ENCODE measurements around the gene WTIP. TPM values are rescaled to one million over a fixed set of nuclear protein-coding genes. Genes with fewer than 3 reads are reported as not detected.

WTIP gene
- total RNA-seq, 2 donors from 2014 or later: 22.9 to 40.8 TPM

GRCh38 chr19:34484328-34484727, 2.8 kb downstream of the WTIP start:
- intact Hi-C loops (cut with DNase I): loop anchor here (5.0 kb wide), 1 partner anchor 57 kb away; the partner anchor contains the start of gene UBA2
- H3K9me3 ChIP-seq: no peaks in the 10 kb centered on the region
- H3K4me1 ChIP-seq (replicated peaks): no peaks in the 10 kb centered on the region
- H3K36me3 ChIP-seq: no peaks in the 10 kb centered on the region
- no peaks in the 10 kb centered on the region for H3K27me3 ChIP-seq (replicated peaks; ENCODE audit: insufficient read depth)
- no peak for DNase-seq (ENCODE audit: low spot score)
- TF ChIP-seq POLR2A (IDR thresholded peaks at IDR 0.05) (no peak), CTCF (IDR thresholded peaks at IDR 0.05) (no peak), POLR2AphosphoS5 (IDR thresholded peaks at IDR 0.05) (no peak)
- no peak overlapping the region for H3K4me3 ChIP-seq
- no peak overlapping the region for H3K27ac ChIP-seq
- WGBS: 74% methylated on average over 9 of the region's 9 CpGs

- Histone ChIP-seq H3K27ac (no peak overlapping the region), H3K27me3 (replicated peaks; ENCODE audit: insufficient read depth) (no peaks in the 10 kb centered on the region), H3K9me3 (no peaks in the 10 kb centered on the region), H3K36me3 (no peaks in the 10 kb centered on the region), H3K4me1 (replicated peaks) (no peaks in the 10 kb centered on the region), H3K4me3 (no peak overlapping the region)
- TF ChIP-seq POLR2A (IDR thresholded peaks at IDR 0.05) (no peak), CTCF (IDR thresholded peaks at IDR 0.05) (no peak), POLR2AphosphoS5 (IDR thresholded peaks at IDR 0.05) (no peak)
- intact Hi-C loops (cut with DNase I): no loop called here
- WGBS: 82% methylated on average over 9 of the region's 9 CpGs
- no peak for DNase-seq (ENCODE audit: low spot score)
Measured at GRCh38 chr19:34485831-34486230, 4.3 kb downstream of the WTIP start.

GRCh38 chr19:34487651-34488051, 6.1 kb downstream of the WTIP start:
- no peak for TF ChIP-seq POLR2AphosphoS5 (IDR thresholded peaks at IDR 0.05)
- TF ChIP-seq CTCF (IDR thresholded peaks at IDR 0.05): no peak
- TF ChIP-seq POLR2A (IDR thresholded peaks at IDR 0.05): no peak
- WGBS: 84% methylated on average over 7 of the region's 7 CpGs
- no peak overlapping the region for H3K27ac ChIP-seq
- H3K4me3 ChIP-seq: no peak overlapping the region
- H3K4me1 ChIP-seq (replicated peaks): no peaks in the 10 kb centered on the region
- intact Hi-C loops (cut with DNase I): no loop called here
- H3K27me3 ChIP-seq (replicated peaks; ENCODE audit: insufficient read depth): no peaks in the 10 kb centered on the region
- DNase-seq (ENCODE audit: low spot score): no peak
- no peaks in the 10 kb centered on the region for H3K9me3 ChIP-seq
- H3K36me3 ChIP-seq: no peaks in the 10 kb centered on the region

GRCh38 chr19:34489175-34489574, 7.6 kb downstream of the WTIP start:
- Histone ChIP-seq H3K27me3 (replicated peaks; ENCODE audit: insufficient read depth) (no peaks in the 10 kb centered on the region), H3K9me3 (no peaks in the 10 kb centered on the region), H3K27ac (no peak overlapping the region), H3K4me1 (replicated peaks) (no peaks in the 10 kb centered on the region), H3K4me3 (no peak overlapping the region), H3K36me3 (no peaks in the 10 kb centered on the region)
- TF ChIP-seq CTCF (IDR thresholded peaks at IDR 0.05) (no peak), POLR2AphosphoS5 (IDR thresholded peaks at IDR 0.05) (no peak), POLR2A (IDR thresholded peaks at IDR 0.05) (no peak)
- 71% methylated on average over 7 of the region's 7 CpGs for WGBS
- no peak for DNase-seq (ENCODE audit: low spot score)
- intact Hi-C loops (cut with DNase I): no loop called here

GRCh38 chr19:34490141-34490766, 8.7 kb downstream of the WTIP start:
- DNase-seq (ENCODE audit: low spot score): no peak

More at GRCh38 chr19:34490141-34490766, 8.7 kb downstream of the WTIP start:
- intact Hi-C loops (cut with DNase I): no loop called here
- WGBS: 97% methylated on average over 17 of the region's 19 CpGs
- H3K27ac ChIP-seq: no peak overlapping the region
- no peaks in the 10 kb centered on the region for H3K27me3 ChIP-seq (replicated peaks; ENCODE audit: insufficient read depth)
- H3K4me1 ChIP-seq (replicated peaks): no peaks in the 10 kb centered on the region
- peaks cover 0 to 9% of the 10 kb centered on the region in 2 donors for H3K36me3 ChIP-seq
- H3K4me3 ChIP-seq: no peak overlapping the region
- TF ChIP-seq POLR2AphosphoS5 (IDR thresholded peaks at IDR 0.05) (no peak), POLR2A (IDR thresholded peaks at IDR 0.05) (no peak), CTCF (IDR thresholded peaks at IDR 0.05) (no peak)
- no peaks in the 10 kb centered on the region for H3K9me3 ChIP-seq
